ENCODE results near the gene CACNA1D. TPM values are rescaled to one million over a fixed set of nuclear protein-coding genes. Genes with fewer than 3 reads are reported as not detected.

The CACNA1D gene
- total and polyA plus RNA-seq, 2 donors (not counting 3 experiments of a cell fraction or from before 2014, with no cell fraction given) = 0.06 TPM; not detected in 1

DNA sequence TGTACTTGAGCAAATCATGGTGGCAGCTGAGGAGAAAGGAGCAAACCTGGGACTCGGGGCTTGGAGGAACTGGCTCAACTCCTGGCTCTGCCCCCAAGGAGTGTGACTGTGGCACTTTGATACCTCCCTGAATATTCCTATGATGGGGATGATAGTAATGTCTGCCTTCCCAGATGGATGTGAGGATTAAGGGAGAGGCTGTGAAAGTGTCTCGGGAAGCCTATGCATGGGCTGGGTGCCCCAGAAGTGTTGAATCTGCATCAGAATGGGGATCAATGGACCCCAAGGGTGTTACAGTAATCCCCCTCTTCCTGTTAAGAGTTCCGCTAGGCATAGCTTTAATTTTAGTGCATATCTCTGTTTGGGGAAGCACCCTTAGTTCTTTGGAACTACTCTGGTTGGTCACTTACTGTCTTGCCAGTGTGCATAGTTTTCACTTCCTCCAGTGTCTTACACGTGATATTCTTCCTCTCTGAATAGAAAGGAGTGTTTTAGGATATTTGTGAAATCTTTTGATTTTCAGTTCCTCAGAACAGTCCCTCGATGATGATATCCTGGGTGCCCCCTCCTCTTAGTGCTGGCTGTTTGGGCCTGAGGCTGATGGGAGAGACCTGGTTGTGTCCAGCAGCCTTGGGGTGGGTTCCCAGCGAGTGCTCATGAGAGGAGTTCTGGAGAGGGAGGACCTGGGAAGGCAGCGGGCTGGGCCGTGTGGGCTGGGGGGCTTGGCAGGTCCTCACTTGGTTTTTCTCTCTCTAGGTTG lies 254.3 kb downstream of the CACNA1D start:
- TF ChIP-seq JUN (IDR thresholded peaks at IDR 0.05; ENCODE audit: borderline replicate concordance, insufficient read depth, insufficient read length, low read depth) = no peak
- TF ChIP-seq EZH2 (IDR thresholded peaks at IDR 0.05; ENCODE audit: borderline replicate concordance, low read depth, low read length, severe bottlenecking) = no peak
- no peak for TF ChIP-seq MAX (IDR thresholded peaks at IDR 0.05; ENCODE audit: insufficient read depth, insufficient read length)
- TF ChIP-seq, protein P1, sequence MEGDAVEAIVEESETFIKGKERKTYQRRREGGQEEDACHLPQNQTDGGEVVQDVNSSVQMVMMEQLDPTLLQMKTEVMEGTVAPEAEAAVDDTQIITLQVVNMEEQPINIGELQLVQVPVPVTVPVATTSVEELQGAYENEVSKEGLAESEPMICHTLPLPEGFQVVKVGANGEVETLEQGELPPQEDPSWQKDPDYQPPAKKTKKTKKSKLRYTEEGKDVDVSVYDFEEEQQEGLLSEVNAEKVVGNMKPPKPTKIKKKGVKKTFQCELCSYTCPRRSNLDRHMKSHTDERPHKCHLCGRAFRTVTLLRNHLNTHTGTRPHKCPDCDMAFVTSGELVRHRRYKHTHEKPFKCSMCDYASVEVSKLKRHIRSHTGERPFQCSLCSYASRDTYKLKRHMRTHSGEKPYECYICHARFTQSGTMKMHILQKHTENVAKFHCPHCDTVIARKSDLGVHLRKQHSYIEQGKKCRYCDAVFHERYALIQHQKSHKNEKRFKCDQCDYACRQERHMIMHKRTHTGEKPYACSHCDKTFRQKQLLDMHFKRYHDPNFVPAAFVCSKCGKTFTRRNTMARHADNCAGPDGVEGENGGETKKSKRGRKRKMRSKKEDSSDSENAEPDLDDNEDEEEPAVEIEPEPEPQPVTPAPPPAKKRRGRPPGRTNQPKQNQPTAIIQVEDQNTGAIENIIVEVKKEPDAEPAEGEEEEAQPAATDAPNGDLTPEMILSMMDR (IDR thresholded peaks at IDR 0.05; ENCODE audit: extremely low read depth in 1 of 2, insufficient read depth in 1 of 2, low read depth in 1 of 2, low read length in 2 of 2) = no peak
- TF ChIP-seq FOS (IDR thresholded peaks at IDR 0.05; ENCODE audit: borderline replicate concordance, insufficient read depth, low read length) = no peak
- no peak for TF ChIP-seq GATA2 (IDR thresholded peaks at IDR 0.05; ENCODE audit: insufficient read depth, insufficient read length, low read depth, low read length)
- no peak for TF ChIP-seq MYC (IDR thresholded peaks at IDR 0.05; ENCODE audit: low read depth, low read length)
- no peak for TF ChIP-seq POLR2A (IDR thresholded peaks at IDR 0.05; ENCODE audit: low read depth, low read length)
- TF ChIP-seq POLR2AphosphoS5 (IDR thresholded peaks at IDR 0.05; ENCODE audit: insufficient read depth, low read depth, low read length) = no peak
- CTCF ChIA-PET = no interaction called here
- POLR2A ChIA-PET = no interaction called here
- Histone ChIP-seq H2AFZ (ENCODE audit: low read depth, low read length) (no peak overlapping the region), H3K4me1 (ENCODE audit: control insufficient read depth, extremely low read depth, insufficient read depth, low read length) (no peaks in the 10 kb centered on the region), H3K27ac (ENCODE audit: insufficient read depth, low read depth, low read length) (no peak overlapping the region), H3K27me3 (ENCODE audit: control insufficient read depth in 2 of 2, insufficient read depth in 2 of 2, low read length in 2 of 2) (no peaks in the 10 kb centered on the region), H3K9me3 (replicated peaks; ENCODE audit: control insufficient read depth, insufficient read depth, low read length) (no peaks in the 10 kb centered on the region), H3K9ac (replicated peaks; ENCODE audit: extremely low read depth, insufficient read depth, low read length) (no peak overlapping the region), H3K4me3 (replicated peaks in 1 of 3; ENCODE audit: insufficient read depth in 1 of 3, low read depth in 1 of 3, low read length in 3 of 3) (no peak overlapping the region), H3K9me1 (replicated peaks; ENCODE audit: control insufficient read depth, extremely low read depth, insufficient read depth, low read length) (no peaks in the 10 kb centered on the region), H3K36me3 (ENCODE audit: control insufficient read depth in 2 of 2, extremely low read depth in 1 of 2, insufficient read depth in 2 of 2, low read length in 2 of 2) (no peaks in the 10 kb centered on the region), H3K4me2 (ENCODE audit: insufficient read depth, low read length) (no peak overlapping the region), H3K79me2 (ENCODE audit: control insufficient read depth, insufficient read depth, low read length) (no peaks in the 10 kb centered on the region), H4K20me1 (replicated peaks; ENCODE audit: control insufficient read depth, extremely low read depth, insufficient read depth, low read length) (no peaks in the 10 kb centered on the region)
- no peak for DNase-seq (ENCODE audit: low read depth, low spot score)
- FAIRE-seq = no peak
- intact Hi-C loops (cut with micrococcal nuclease) = no loop called here
- BruUV-seq (replicated peaks) = no TSS peak
- dilution Hi-C loops (cut with MboI; ENCODE audit: extremely low pct_ligation_motif_present, low sequenced_read_pairs) = no loop called here
